NT2/D1 (cell line): Measurements from ENCODE around the gene TMEM178A.

Experiments
- SUZ12 ChIP-seq: IDR thresholded peaks from 2 replicates; pipeline ENCODE4 v1.6.1; 2011; ENCODE audit not compliant: insufficient read length, insufficient read depth; ENCODE audit errors: extremely low read depth
- YY1 ChIP-seq: IDR thresholded peaks from 2 replicates; pipeline ENCODE4 v1.6.1; 2011; ENCODE audit not compliant: insufficient read length, insufficient read depth

GRCh38 chr2:39623917-39624316 is 41.8 kb upstream of the TMEM178A start:
- TF ChIP-seq SUZ12 (no peak), YY1 (no peak)
